Panc1 (cell line): ENCODE measurements around the gene SNRNP25. TPM values are rescaled to one million over a fixed set of nuclear protein-coding genes. Genes with fewer than 3 reads are reported as not detected.

Experiments used
- ATAC-seq: fragments of 200-7000 bp; cut with Tn5 transposase; 2 replicates; pipeline ENCODE4 v1.9.1; 2020; ENCODE audit warnings: mild to moderate bottlenecking, moderate library complexity
- BruUV-seq: library from RNA; stranded (reverse); fragments of 400-500 nt; replicated peaks from 2 replicates; lab custom pipeline; 2021; lab: Mats Ljungman, UMichigan
- CTCF ChIA-PET: fragments of 300-600 bp; sonication (Branson Sonifier 250); formaldehyde crosslinking; loops from one replicate; lab custom pipeline; 2022; ENCODE audit warnings: antibody characterized with exemption; lab: Charles Lee
- POLR2A ChIA-PET: fragments of 300-600 bp; sonication (Branson Sonifier 250); formaldehyde crosslinking; loops from one replicate; lab custom pipeline; 2022; ENCODE audit warnings: antibody characterized with exemption; lab: Charles Lee
- DNase-seq: peaks from one replicate; pipeline ENCODE4 v3.0.0-alpha.2; 2010; ENCODE audit warnings: low read depth, low spot score
- H3K27ac ChIP-seq: 2 replicates; pipeline ENCODE4 v1.5.1; 2011; ENCODE audit warnings: mild to moderate bottlenecking, low read length, inconsistent platforms
- H3K27me3 ChIP-seq: fragments of 200-500 bp; sonication (Bioruptor generic); 2 replicates; pipeline ENCODE4 v1.6.0; 2014; ENCODE audit warnings: low read length, inconsistent platforms; ENCODE audit not compliant: control insufficient read depth, insufficient read depth
- H3K36me3 ChIP-seq: fragments of 200-500 bp; sonication (Bioruptor generic); 2 replicates; pipeline ENCODE4 v1.5.1; 2014; ENCODE audit warnings: inconsistent platforms, mild to moderate bottlenecking, low read length, moderate library complexity; ENCODE audit not compliant: control insufficient read depth, insufficient read depth
- H3K4me1 ChIP-seq: 2 replicates; pipeline ENCODE4 v1.5.1; 2011; ENCODE audit warnings: inconsistent platforms, mild to moderate bottlenecking, low read length, moderate library complexity; ENCODE audit not compliant: control insufficient read depth, insufficient read depth
- H3K4me3 ChIP-seq, 2 experiments: 2 replicates each; pipeline ENCODE4 v1.5.1; 2011 to 2012; ENCODE audit warnings: low read depth in 2 of 2, low read length in 2 of 2, mild to moderate bottlenecking in 2 of 2, inconsistent platforms in 1 of 2, moderate library complexity in 1 of 2
- H3K9me3 ChIP-seq: fragments of 200-500 bp; sonication (Bioruptor generic); 2 replicates; pipeline ENCODE4 v1.5.1; 2014; ENCODE audit warnings: low read depth, mild to moderate bottlenecking, inconsistent platforms, low read length, moderate library complexity; ENCODE audit not compliant: control insufficient read depth, insufficient read depth
- CTCF ChIP-seq: fragments of 450-650 bp; IDR thresholded peaks from 2 replicates; pipeline ENCODE4 v1.5.1; 2017; ENCODE audit warnings: mild to moderate bottlenecking
- POLR2AphosphoS5 ChIP-seq: IDR thresholded peaks from 2 replicates; pipeline ENCODE4 v1.6.1; 2012; ENCODE audit warnings: mild to moderate bottlenecking, low read depth, low read length, moderate library complexity
- REST ChIP-seq, 2 experiments: IDR thresholded peaks; 2 replicates each; pipeline ENCODE4 v1.6.1; 2011 to 2012; ENCODE audit warnings: low read depth in 2 of 2, control low read depth in 1 of 2, low read length in 1 of 2, mild to moderate bottlenecking in 1 of 2, moderate library complexity in 1 of 2; ENCODE audit not compliant: insufficient read depth in 1 of 2
- SIN3A ChIP-seq: IDR thresholded peaks from 2 replicates; pipeline ENCODE4 v1.6.1; 2012; ENCODE audit warnings: low read depth, mild to moderate bottlenecking, low read length, moderate library complexity, borderline replicate concordance; ENCODE audit not compliant: insufficient read depth
- TCF7L2 ChIP-seq: IDR thresholded peaks from 2 replicates; pipeline ENCODE4 v1.6.1; 2011; ENCODE audit warnings: mild to moderate bottlenecking, low read depth, low read length, inconsistent platforms
- in situ Hi-C: cut with HindIII; loops from 2 replicates; pipeline ENCODE4 v1.10.0; 2016; ENCODE audit warnings: low sequenced_read_pairs, low pct_unique_long_range_greater_than_20kb
- intact Hi-C: fragments of 100-400 bp; cut with micrococcal nuclease; formaldehyde crosslinking; loops from one replicate; pipeline ENCODE4 v1.10.0; 2022; ENCODE audit not compliant: unreplicated experiment
- total RNA-seq: library from RNA; stranded (reverse); gene quantifications from one replicate; pipeline ENCODE4 v1.2.1, GENCODE V29; 2021; ENCODE audit not compliant: unreplicated experiment

The SNRNP25 gene
- total RNA-seq, 1 experiment from 2014 or later: 83.5 TPM

- Histone ChIP-seq H3K27me3 (no peaks in the 10 kb centered on the region), H3K36me3 (no peaks in the 10 kb centered on the region; the same call in 1 of the 2 replicates), H3K9me3 (no peaks in the 10 kb centered on the region), H3K27ac (no peak overlapping the region), H3K4me3 (no peak overlapping the region), H3K4me1 (peaks cover 3% of the 10 kb centered on the region; the same call in 1 of the 2 replicates)
- no peak for DNase-seq
- TF ChIP-seq TCF7L2 (no peak), POLR2AphosphoS5 (no peak), REST (IDR thresholded peaks at IDR 0.05; ENCODE audit: insufficient read depth in 1 of 2, low read depth in 2 of 2, low read length in 1 of 2) (no peak), SIN3A (no peak), CTCF (no peak)
- ATAC-seq: no peak
- in situ Hi-C loops (no loop called here), intact Hi-C loops (no loop called here)
- no TSS peak for BruUV-seq
- ChIA-PET POLR2A (no interaction called here), CTCF (no interaction called here)
Observed at GRCh38 chr16:55571-56136, 2.0 kb downstream of the SNRNP25 start.

GRCh38 chr16:56231-56927 lies 2.8 kb downstream of the SNRNP25 start:
- no peak overlapping the region for H3K27ac ChIP-seq
- H3K9me3 ChIP-seq: no peaks in the 10 kb centered on the region
- no peak for ATAC-seq
- no TSS peak for BruUV-seq
- ChIA-PET POLR2A (no interaction called here), CTCF (no interaction called here)
- H3K4me1 ChIP-seq: peaks cover 3% of the 10 kb centered on the region; the same call in 1 of the 2 replicates
- in situ Hi-C loops: no loop called here
- H3K27me3 ChIP-seq: no peaks in the 10 kb centered on the region
- no peak for DNase-seq
- no peak overlapping the region for H3K4me3 ChIP-seq
- TF ChIP-seq CTCF: no peak
- no peak for TF ChIP-seq POLR2AphosphoS5
- TF ChIP-seq TCF7L2: no peak
- no peak for TF ChIP-seq REST (IDR thresholded peaks at IDR 0.05; ENCODE audit: insufficient read depth in 1 of 2, low read depth in 2 of 2, low read length in 1 of 2)
- no peak for TF ChIP-seq SIN3A
- no peaks in the 10 kb centered on the region; the same call in 1 of the 2 replicates for H3K36me3 ChIP-seq
- intact Hi-C loops: no loop called here
